HG03025 (cell line): ENCODE measurements around the gene RIPOR3.
"Not testable (repeated sequence)": the region's sequence is repeated elsewhere in the genome, so short reads cannot be mapped to it uniquely, and the experiment has no call there.

Source experiments
- ATAC-seq: cut with Tn5 transposase; IDR thresholded peaks from one replicate; pipeline ENCODE4 v1.9.1; 2021; ENCODE audit warnings: mild to moderate bottlenecking, moderate library complexity; ENCODE audit not compliant: unreplicated experiment, low FRiP score

Gene RIPOR3

DNA sequence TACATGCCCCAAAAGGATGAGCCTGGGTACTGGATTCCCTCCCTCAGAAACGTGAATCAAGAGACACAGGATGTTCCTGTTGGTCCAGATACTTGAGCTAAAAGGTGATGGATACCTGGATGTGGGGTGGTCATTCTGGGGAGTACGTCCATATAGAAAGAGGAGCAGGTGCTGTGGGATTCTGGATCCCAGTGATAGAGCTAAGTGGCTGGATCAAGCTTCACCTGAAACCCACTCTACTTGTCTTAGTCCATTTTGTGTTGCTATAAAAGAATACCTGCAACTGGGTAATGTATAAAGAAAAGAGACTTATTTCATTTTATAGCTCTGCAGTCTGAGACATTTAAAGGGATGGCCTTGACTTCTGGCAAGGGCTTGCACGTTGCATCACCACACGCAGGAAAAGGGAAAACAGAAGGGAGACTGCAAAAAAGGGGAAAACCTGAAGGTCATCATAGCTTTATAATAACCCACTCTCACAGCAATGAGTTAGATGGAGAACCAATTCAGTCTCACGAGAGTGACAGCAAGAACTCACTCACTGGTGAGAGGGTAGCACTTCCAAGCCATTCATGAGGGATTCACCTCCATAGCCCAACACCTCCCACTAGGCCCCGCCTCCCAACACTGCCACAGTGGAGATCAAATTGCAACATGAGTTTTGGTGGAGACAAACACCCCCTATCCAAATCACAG, 31.2 kb downstream of the RIPOR3 start:
- ATAC-seq = no peak

DNA sequence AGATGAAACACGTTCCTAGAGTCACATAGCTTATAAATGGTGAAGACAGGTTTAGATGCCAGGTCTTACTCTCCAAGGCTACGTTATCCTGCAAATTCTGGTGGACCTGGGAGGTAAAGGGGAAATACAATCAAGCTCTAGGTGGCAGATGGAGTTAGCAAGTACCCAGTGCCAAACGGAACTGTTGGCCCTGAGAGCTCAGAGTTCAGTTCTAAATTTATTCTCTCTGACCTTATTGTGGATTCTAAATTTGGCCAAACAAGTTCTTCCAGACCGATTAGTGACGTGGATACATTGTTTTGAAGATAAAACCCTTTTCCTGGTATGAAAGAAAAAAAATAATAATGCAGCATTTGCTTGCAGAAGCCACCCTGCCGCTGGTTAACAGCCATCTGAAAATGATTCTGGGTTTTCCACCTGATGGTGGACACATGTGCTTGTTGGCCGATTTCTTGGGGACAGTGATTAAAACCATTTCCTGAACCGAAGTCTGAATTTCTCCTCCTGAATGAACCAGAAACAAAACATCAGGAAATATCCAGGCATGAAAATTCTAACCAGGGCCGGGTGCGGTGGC, 32.5 kb downstream of the RIPOR3 start:
- ATAC-seq = no peak

- no peak for ATAC-seq
Measured at GRCh38 chr20:50655311-50655880, 35.9 kb downstream of the RIPOR3 start.

- ATAC-seq = no peak
Measured at GRCh38 chr20:50654904-50655303, 36.4 kb downstream of the RIPOR3 start.

DNA sequence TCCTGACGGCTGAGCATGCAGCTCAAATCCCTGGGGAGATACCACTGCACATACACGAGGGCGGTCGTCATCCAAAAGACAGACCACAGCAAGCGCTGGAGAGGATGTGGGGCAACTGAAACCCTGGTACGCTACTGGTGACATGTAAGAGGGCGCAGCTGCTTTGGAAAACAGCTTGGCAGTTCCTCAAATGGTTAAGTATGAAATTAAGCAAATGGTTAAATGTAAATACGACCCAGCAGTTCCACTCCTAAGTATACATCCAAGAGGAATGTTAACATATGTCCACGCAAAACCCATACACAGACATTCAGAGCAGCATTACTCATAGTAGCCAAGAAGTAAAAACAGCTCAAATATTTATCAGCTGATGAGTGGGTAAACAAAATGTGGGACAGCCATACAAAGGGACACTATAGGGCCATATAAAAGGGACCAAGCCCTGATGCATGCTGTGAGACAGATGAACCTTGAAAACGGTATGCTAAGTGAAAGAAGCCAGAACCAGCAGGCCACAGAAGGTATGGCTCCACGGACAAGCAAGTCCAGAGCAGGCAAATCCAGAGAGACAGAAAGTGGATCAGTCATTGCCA, 38.5 kb downstream of the RIPOR3 start:
- ATAC-seq = no peak

GRCh38 chr20:50651676-50652075, 39.7 kb downstream of the RIPOR3 start:
- no peak for ATAC-seq

DNA sequence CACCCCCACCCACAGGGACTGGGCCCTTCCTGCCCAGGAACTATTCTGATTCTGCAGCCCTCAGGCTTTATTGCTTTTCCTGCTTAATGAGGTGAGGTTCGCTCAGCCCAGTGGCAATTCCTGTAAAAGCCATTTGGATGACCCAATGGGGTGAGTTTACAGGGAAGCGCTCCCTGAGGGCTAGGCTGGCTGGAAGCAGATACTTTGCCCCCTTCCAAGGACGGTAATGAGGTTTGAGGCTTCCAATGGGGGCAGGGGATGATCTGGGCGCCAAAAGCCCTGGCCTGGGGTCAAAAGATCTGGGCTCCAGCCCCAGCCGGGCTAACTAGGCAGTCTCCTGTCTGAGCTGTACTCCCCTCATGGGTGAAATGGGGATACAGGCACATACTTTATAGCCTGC, 41.8 kb downstream of the RIPOR3 start:
- no peak for ATAC-seq

GRCh38 chr20:50648651-50649050, 42.7 kb downstream of the RIPOR3 start:
- ATAC-seq = no peak

DNA sequence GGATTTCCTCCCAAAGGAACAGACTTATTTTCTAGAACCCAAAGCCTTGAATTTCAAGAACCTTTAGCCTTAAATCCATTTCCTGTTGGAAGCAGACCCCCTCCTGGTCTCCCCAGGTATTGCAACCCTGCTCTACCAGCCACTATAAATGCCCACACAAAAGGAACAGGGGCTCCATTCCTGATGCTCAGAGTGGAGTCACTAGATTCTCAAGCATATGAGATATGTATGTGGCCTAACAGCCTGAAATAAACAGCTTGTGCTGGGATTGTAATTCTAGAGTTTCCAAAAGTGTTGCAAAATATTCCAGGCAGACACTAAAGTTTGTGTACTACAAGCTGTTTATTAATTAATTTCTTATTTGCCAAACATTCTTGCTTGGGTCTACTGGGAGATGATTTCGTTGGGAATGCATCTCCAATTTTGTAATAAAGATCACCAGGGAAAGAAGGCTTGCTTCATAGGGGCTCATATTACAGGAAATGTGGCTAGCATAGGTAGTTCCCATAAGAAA, 44.8 kb downstream of the RIPOR3 start:
- no peak for ATAC-seq

DNA sequence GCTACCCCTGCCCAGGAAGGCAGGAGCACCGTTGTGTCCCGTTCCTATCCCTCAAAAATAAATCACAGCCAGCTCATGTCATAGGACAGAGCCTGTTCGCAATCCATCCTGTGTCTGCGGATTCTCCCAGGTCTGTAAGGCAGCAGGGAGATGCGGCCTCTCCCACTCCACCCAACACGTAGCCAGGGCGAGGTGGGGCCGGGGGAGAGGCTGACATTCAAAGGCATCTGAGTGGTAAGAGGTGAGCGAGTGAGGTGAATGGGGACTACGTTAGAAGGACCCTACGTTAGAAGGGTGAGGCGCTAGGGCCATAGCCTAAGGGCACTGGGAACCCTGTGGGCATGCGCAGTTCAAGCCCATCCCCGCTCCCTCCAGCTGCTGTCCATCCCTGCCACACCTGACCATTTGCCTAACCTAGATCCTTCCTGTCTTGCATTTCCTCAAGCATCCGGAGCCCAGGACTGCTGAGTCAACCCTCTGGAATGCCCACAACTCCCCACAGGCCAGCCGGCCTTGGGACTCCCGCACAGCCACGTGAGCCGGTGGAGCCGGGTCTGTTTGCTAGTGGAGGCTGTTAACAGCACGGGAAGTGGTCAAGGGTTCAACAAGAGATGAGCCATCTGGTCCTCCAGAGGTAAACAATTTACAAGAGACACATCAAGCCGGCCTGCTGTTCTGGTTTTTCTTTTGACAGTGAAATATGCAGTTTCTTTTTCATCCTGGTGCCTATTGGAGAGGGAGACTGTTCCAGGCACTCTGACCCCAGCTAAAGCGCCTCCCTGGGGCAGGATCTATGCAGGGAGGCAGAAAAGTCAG, 45.9 kb downstream of the RIPOR3 start:
- ATAC-seq = no peak

- ATAC-seq = no peak
Measured at GRCh38 chr20:50642288-50642803, 49.0 kb downstream of the RIPOR3 start.

GRCh38 chr20:50641625-50642287, 49.6 kb downstream of the RIPOR3 start:
- not testable (repeated sequence) for ATAC-seq

DNA sequence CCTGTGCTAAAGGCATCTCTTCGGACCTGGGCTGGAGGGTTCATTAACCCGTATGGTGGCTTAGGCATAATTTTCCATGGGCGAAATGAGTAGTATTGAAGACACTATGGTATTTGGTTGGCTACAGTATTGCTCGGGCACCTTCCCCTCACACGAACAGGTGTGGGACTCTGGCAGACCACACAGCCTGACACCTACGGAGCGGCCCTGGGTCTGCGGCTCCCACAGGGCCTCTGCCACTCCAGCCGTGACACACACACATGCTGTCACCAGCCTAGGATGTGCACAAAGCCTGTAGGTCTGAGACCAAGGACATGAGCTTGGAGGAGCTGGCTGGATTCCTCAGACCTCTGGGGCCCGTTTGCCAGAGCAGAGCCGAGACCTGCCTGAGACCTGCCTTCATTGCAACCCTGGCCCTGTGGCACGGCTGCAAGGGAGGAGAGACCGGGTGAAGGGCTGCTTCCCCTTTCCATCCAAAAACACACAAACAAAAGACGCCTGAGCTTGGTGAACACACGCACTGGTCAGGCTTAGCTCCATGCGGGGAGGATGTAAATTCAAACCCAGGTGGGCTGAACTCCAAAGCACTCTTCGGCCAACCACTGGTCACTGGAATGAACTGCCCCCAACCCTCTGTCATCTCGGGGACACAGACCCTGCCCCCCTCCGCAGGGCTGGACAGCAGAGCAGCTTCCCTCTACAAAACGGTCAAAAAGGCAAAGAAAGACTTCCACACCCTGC, 51.2 kb downstream of the RIPOR3 start:
- not testable (repeated sequence) for ATAC-seq

DNA sequence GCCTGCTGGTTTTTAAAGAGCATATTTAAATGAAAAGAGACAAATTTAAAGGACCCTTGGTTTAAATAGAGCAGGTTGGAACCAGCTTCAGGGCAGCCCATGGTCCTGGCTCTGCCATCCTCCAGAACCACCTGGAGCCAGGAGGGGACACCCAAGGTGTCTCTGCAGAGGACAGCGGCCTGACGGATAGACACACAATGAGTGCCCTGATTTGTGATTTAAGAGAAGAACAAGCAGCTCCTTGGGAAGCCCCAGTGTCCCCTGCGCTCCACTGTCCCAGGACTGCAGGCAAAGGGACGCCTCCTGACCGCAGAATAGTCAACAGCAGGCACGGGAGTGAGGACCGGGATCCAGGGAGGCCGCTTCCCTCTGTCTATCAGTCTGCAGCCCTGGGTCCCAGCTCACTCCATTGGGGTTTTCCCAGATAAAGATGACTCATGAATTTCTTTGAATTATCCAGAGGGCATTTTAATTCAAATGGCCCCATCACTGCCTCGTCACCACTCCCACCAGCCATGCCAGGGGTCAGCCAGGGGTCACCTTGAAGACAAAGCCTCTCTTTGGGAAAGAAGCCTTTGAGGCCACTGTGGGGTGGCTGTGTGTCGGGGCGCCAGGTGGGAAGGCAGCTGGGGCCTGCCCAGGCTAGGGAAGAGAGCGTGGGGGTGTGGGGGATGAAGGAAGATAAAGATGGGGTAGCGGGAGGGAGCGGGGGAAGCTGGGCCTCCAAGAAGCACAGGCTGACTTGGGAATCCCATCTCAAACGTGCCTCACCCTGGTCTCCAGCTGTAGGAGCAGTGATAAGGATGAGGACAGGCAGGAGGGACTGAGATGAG, 53.1 kb downstream of the RIPOR3 start:
- ATAC-seq = not testable (repeated sequence)

GRCh38 chr20:50636601-50637540, 54.5 kb downstream of the RIPOR3 start:
- no peak for ATAC-seq

DNA sequence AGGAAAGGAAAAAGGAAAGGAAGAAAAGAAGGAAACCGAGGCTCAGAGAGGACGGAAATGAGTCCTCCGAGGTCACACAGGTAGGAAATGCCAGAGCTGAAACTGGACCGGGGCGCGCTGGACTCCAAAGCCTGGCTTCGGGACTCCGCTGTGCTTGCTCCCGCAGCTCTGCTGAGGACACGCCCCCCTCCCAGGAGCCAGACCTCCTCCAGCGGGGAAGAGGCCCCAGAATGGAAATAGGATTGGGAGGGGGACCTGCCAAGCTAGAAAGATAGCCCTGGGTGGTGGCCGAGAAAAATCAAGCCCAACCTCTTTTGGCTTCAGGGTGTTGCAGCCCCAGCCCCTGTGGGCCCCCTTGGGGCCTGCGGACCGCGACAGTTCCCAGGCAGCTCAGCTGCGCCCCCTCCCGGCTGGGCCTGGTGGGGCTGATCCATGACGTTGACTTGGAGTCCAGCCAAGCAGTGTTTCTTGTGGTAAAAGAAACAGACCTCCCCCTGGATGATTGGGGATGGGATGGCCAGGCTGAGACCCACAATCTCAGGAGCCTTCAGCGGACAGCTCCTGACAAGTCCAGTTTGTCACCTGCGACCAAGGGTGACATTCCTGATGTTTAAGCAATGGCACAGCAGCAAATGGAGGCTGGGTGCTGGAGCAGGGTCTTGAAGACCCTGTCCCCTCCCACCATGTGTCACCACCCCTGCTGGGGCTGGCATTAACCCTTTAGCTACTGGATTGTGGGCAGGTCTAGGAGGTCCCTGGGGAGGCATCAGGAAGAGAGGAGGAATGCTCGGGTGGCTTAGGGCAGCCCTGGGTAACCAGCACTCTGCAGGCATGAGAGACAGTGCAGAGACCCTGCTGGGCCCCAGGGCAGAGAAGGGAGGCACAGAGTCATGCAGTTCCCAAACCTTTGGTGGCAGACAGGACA, 55.4 kb downstream of the RIPOR3 start:
- ATAC-seq = no peak
